Activated CD8-positive, alpha-beta memory T cell treated with anti-CD3 and anti-CD28 coated beads for 36 hours (primary cell): ENCODE measurements around the gene UXS1. TPM values are rescaled to one million over a fixed set of nuclear protein-coding genes. Genes with fewer than 3 reads are reported as not detected.

ENCODE experiments used
- CTCF ChIA-PET: fragments of 350-600 bp; sonication (Branson Sonifier 250); formaldehyde crosslinking; loops from one replicate; lab custom pipeline; 2021; ENCODE audit warnings: antibody characterized with exemption; lab: Charles Lee
- POLR2A ChIA-PET: fragments of 350-600 bp; sonication (Branson Sonifier 250); formaldehyde crosslinking; loops from one replicate; lab custom pipeline; 2021; ENCODE audit warnings: antibody characterized with exemption; lab: Charles Lee
- total RNA-seq, 2 experiments: library from RNA; stranded (reverse); gene quantifications; one replicate each; pipeline ENCODE4 v1.2.3, GENCODE V29; 2021

The UXS1 gene
- total RNA-seq, 2 experiments from 2014 or later, result 42.0 to 43.9 TPM

GRCh38 chr2:106078096-106078495 lies 116.0 kb downstream of the UXS1 start:
- POLR2A ChIA-PET, result no interaction called here
- CTCF ChIA-PET, result interaction anchor here (0.6 kb wide), 1 partner anchor 225 kb away, joined by 3 read pairs; no protein-coding TSS in a partner anchor

GRCh38 chr2:106076941-106077340 lies 117.2 kb downstream of the UXS1 start:
- ChIA-PET CTCF (no interaction called here), POLR2A (no interaction called here)

GRCh38 chr2:106075048-106075447 lies 119.1 kb downstream of the UXS1 start:
- POLR2A ChIA-PET, result no interaction called here
- CTCF ChIA-PET, result no interaction called here

GRCh38 chr2:106073678-106074406 lies 120.3 kb downstream of the UXS1 start:
- ChIA-PET POLR2A (no interaction called here), CTCF (no interaction called here)

- ChIA-PET CTCF (interaction anchor here (1.0 kb wide), 1 partner anchor 13 kb away, joined by 3 read pairs; no protein-coding TSS in a partner anchor), POLR2A (no interaction called here)
Measured at GRCh38 chr2:106070181-106070580, 123.9 kb downstream of the UXS1 start.

- POLR2A ChIA-PET, result no interaction called here
Measured at GRCh38 chr2:106068451-106068850, 125.7 kb downstream of the UXS1 start.

GRCh38 chr2:106065983-106066820 lies 127.9 kb downstream of the UXS1 start:
- ChIA-PET POLR2A (no interaction called here), CTCF (no interaction called here)

More at GRCh38 chr2:106068451-106068850, 125.7 kb downstream of the UXS1 start:
- CTCF ChIA-PET, result interaction anchor here (0.6 kb wide), 1 partner anchor 529 kb away, joined by 3 read pairs; no protein-coding TSS in a partner anchor

- CTCF ChIA-PET, result no interaction called here
Measured at GRCh38 chr2:106065268-106065982, 128.7 kb downstream of the UXS1 start.

GRCh38 chr2:106063181-106063580 lies 130.9 kb downstream of the UXS1 start:
- ChIA-PET CTCF (no interaction called here), POLR2A (no interaction called here)

More at GRCh38 chr2:106065268-106065982, 128.7 kb downstream of the UXS1 start:
- POLR2A ChIA-PET, result no interaction called here

- ChIA-PET CTCF (interaction anchor here (0.6 kb wide), 1 partner anchor 172 kb away, joined by 3 read pairs; no protein-coding TSS in a partner anchor), POLR2A (interaction anchor here (0.6 kb wide), 1 partner anchor 520 kb away, joined by 4 read pairs; no protein-coding TSS in a partner anchor)
Measured at GRCh38 chr2:106062627-106063026, 131.5 kb downstream of the UXS1 start.

GRCh38 chr2:106061611-106062349 lies 132.3 kb downstream of the UXS1 start:
- CTCF ChIA-PET, result interaction anchor here (0.6 to 1.0 kb wide), 2 partner anchors 171 to 205 kb away, joined by 3 read pairs; no protein-coding TSS in a partner anchor
- POLR2A ChIA-PET, result no interaction called here

- CTCF ChIA-PET, result no interaction called here
- POLR2A ChIA-PET, result no interaction called here
Measured at GRCh38 chr2:106059416-106060065, 134.6 kb downstream of the UXS1 start.

GRCh38 chr2:106058469-106059137 lies 135.5 kb downstream of the UXS1 start:
- POLR2A ChIA-PET, result no interaction called here
- CTCF ChIA-PET, result no interaction called here

GRCh38 chr2:106057206-106057605 lies 136.9 kb downstream of the UXS1 start:
- CTCF ChIA-PET, result no interaction called here
- POLR2A ChIA-PET, result no interaction called here

- CTCF ChIA-PET, result no interaction called here
- POLR2A ChIA-PET, result no interaction called here
Measured at GRCh38 chr2:106054880-106055655, 139.0 kb downstream of the UXS1 start.

GRCh38 chr2:106054321-106054720 lies 139.8 kb downstream of the UXS1 start:
- ChIA-PET CTCF (no interaction called here), POLR2A (no interaction called here)

GRCh38 chr2:106053581-106053980 lies 140.5 kb downstream of the UXS1 start:
- ChIA-PET CTCF (no interaction called here), POLR2A (no interaction called here)
